Measurements from ENCODE around the gene AAGAB. TPM values are rescaled to one million over a fixed set of nuclear protein-coding genes. Genes with fewer than 3 reads are reported as not detected.
A peak's percentile ranks its signal among the peaks of the same experiment; 100 is the strongest.

Gene AAGAB
- total RNA-seq, 2 donors from 2014 or later: 32.8 to 52.0 TPM

GRCh38 chr15:67193223-67193990 is 61.1 kb downstream of the AAGAB start:
- Mint-ChIP-seq H3K4me3 (no peak overlapping the region), H3K36me3 (ENCODE audit: low read depth) (peaks cover 93% of the 10 kb centered on the region), H3K27me3 (no peaks in the 10 kb centered on the region), H3K27ac (peak overlapping the region; percentile 63), H3K9me3 (no peaks in the 10 kb centered on the region), H3K4me1 (peaks cover 27% of the 10 kb centered on the region)
- ATAC-seq (replicated peaks): no peak

GRCh38 chr15:67192185-67192820 is 62.2 kb downstream of the AAGAB start:
- ATAC-seq (replicated peaks): no peak
- Mint-ChIP-seq H3K4me1 (peaks cover 19% of the 10 kb centered on the region), H3K36me3 (ENCODE audit: low read depth) (peaks cover 95% of the 10 kb centered on the region), H3K27ac (peak overlapping the region; percentile 72), H3K4me3 (no peak overlapping the region), H3K9me3 (no peaks in the 10 kb centered on the region), H3K27me3 (no peaks in the 10 kb centered on the region)

- no peaks in the 10 kb centered on the region for H3K27me3 Mint-ChIP-seq
- no peak overlapping the region for H3K4me3 Mint-ChIP-seq
- H3K27ac Mint-ChIP-seq: no peak overlapping the region
- peaks cover 17% of the 10 kb centered on the region for H3K4me1 Mint-ChIP-seq
- no peaks in the 10 kb centered on the region for H3K9me3 Mint-ChIP-seq
- no peak for ATAC-seq (replicated peaks)
- H3K36me3 Mint-ChIP-seq (ENCODE audit: low read depth): peaks cover 98% of the 10 kb centered on the region
Measured at GRCh38 chr15:67190813-67191212, 63.6 kb downstream of the AAGAB start.

DNA sequence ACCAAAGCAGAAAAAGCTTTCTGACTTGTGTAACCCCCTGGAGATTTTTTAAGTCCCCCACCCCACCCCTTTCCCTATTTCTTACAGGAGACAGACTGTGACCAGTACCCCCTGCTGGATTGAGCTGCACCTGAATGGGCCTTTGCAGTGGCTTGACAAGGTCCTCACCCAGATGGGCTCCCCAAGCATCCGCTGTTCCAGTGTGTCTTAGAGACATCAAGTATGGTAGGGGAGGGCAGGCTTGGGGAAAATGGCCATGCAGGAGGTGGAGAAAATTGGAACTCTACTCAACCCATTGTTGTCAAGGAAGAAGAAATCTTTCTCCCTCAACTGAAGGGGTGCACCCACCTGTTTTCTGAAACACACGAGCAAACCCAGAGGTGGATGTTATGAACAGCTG is 64.1 kb downstream of the AAGAB start:
- Mint-ChIP-seq H3K4me3 (no peak overlapping the region), H3K27ac (no peak overlapping the region), H3K27me3 (no peaks in the 10 kb centered on the region), H3K4me1 (peaks cover 22% of the 10 kb centered on the region), H3K9me3 (no peaks in the 10 kb centered on the region), H3K36me3 (ENCODE audit: low read depth) (peaks cover 98% of the 10 kb centered on the region)
- no peak for ATAC-seq (replicated peaks)

DNA sequence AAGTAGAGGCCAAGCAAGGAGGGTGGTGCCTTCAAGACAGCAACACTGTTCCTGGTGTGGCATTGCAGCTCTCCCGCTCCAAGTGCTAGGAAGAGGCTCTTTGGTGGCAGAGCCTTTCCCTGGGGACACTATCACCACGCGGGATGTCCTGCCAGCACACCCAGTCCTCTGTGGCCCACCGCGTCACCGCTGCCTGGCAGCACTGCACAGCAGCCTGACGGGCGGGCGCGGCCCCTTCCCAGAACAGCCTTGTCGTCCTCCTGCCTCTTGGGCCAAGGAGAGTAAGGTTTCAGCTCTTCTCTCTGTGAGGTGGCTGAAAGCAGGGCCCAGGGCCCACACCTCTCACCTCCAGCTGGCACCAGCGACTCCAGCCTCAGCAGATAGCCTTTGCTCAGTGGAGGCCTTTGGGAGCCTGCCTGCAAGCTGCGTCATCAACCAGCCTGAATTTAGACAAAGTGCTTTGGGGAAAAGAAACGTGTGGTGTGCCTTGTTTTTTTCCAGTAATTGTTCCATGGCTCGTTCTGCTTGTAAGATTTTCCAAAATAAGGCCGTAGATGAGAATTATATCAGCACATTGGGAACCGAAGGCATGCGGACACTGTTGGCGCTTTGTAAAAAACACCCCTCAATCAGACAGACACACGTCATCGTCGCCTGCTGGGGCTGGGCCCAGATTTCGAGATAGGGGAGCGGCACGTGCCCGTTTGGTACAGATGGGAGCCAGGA is 65.0 kb downstream of the AAGAB start:
- H3K4me1 Mint-ChIP-seq: peaks cover 28% of the 10 kb centered on the region
- H3K4me3 Mint-ChIP-seq: no peak overlapping the region
- H3K36me3 Mint-ChIP-seq (ENCODE audit: low read depth): peaks cover 99% of the 10 kb centered on the region
- H3K27me3 Mint-ChIP-seq: no peaks in the 10 kb centered on the region
- no peak overlapping the region for H3K27ac Mint-ChIP-seq
- no peaks in the 10 kb centered on the region for H3K9me3 Mint-ChIP-seq
- ATAC-seq (replicated peaks): no peak

DNA sequence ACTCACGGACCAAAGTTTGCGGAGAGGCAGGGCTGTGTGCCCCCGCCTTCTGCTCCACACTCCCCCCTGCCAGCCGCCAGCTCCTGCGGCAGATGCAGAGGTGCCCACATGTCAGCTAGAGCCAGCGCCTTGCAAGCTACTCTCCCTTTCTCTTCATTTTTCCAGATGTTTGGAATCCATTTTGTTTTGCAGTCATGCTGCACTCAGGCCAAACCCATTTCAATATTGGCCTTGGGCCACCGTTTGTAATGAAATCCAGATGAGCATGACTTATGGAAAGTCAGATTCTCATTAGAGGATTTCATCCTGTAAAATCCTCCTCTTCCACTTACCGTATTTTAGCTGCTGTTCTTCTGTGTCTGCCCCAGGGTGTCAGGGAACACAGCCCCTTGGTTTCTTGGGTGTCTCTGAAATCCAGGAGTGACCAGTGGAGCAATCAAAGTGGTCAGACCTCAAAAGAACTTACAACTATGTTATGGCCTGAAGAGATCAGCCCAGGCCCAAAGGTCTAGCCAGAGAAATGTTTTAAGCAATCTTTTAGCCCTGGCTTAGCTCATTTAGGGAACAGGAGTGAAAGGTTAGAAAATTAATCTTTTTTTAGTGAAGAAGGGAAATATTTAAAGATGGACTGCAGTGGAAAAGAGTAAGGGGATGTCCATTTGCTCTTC is 65.8 kb downstream of the AAGAB start:
- peak overlapping the region; percentile 75 for H3K27ac Mint-ChIP-seq
- H3K36me3 Mint-ChIP-seq (ENCODE audit: low read depth): peaks cover 98% of the 10 kb centered on the region
- no peak for ATAC-seq (replicated peaks)
- no peak overlapping the region for H3K4me3 Mint-ChIP-seq
- H3K27me3 Mint-ChIP-seq: no peaks in the 10 kb centered on the region
- H3K9me3 Mint-ChIP-seq: no peaks in the 10 kb centered on the region
- H3K4me1 Mint-ChIP-seq: peaks cover 23% of the 10 kb centered on the region

- Mint-ChIP-seq H3K27ac (peak overlapping the region; percentile 92), H3K9me3 (no peaks in the 10 kb centered on the region), H3K36me3 (ENCODE audit: low read depth) (peaks cover 95% of the 10 kb centered on the region), H3K4me1 (peaks cover 23% of the 10 kb centered on the region), H3K27me3 (no peaks in the 10 kb centered on the region), H3K4me3 (no peak overlapping the region)
- ATAC-seq (replicated peaks): no peak
Measured at GRCh38 chr15:67187351-67187854, 67.1 kb downstream of the AAGAB start.

DNA sequence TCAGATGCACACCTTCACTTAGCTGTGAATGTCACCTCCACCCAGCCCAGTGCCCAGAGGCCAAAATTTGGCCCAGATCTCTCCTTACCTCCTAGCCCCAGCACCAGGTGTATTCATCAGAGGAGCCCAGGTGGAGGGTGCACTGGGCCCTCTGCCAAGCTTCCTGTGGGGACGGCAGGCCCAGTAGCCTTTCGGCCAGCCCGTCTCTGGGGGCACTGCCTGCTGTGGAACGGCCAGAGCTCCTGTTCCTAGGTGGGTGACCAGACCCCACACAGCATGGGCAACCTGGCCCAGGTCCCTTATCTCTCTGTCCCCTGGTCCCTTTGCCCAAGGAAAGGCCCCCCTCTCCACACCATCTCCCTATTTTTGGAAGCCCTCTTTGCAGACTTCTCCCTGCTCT is 67.8 kb downstream of the AAGAB start:
- Mint-ChIP-seq H3K36me3 (ENCODE audit: low read depth) (peaks cover 95% of the 10 kb centered on the region), H3K4me3 (peak overlapping the region; percentile 47), H3K27ac (peak overlapping the region; percentile 92), H3K9me3 (no peaks in the 10 kb centered on the region), H3K27me3 (no peaks in the 10 kb centered on the region), H3K4me1 (peaks cover 23% of the 10 kb centered on the region)
- ATAC-seq (replicated peaks): no peak

GRCh38 chr15:67186226-67186649 is 68.2 kb downstream of the AAGAB start:
- peaks cover 95% of the 10 kb centered on the region for H3K36me3 Mint-ChIP-seq (ENCODE audit: low read depth)

GRCh38 chr15:67185621-67186225 is 68.7 kb downstream of the AAGAB start:
- H3K36me3 Mint-ChIP-seq (ENCODE audit: low read depth): peaks cover 89% of the 10 kb centered on the region
- H3K27me3 Mint-ChIP-seq: no peaks in the 10 kb centered on the region
- H3K27ac Mint-ChIP-seq: peak overlapping the region; percentile 92
- H3K4me1 Mint-ChIP-seq: peaks cover 23% of the 10 kb centered on the region
- peak; percentile 92 for ATAC-seq (replicated peaks)
- H3K4me3 Mint-ChIP-seq: peak overlapping the region; percentile 47
- H3K9me3 Mint-ChIP-seq: no peaks in the 10 kb centered on the region

More at GRCh38 chr15:67186226-67186649, 68.2 kb downstream of the AAGAB start:
- Mint-ChIP-seq H3K27me3 (no peaks in the 10 kb centered on the region), H3K4me3 (peak overlapping the region; percentile 47), H3K9me3 (no peaks in the 10 kb centered on the region), H3K27ac (peak overlapping the region; percentile 92), H3K4me1 (peaks cover 23% of the 10 kb centered on the region)
- ATAC-seq (replicated peaks): peak; percentile 14

DNA sequence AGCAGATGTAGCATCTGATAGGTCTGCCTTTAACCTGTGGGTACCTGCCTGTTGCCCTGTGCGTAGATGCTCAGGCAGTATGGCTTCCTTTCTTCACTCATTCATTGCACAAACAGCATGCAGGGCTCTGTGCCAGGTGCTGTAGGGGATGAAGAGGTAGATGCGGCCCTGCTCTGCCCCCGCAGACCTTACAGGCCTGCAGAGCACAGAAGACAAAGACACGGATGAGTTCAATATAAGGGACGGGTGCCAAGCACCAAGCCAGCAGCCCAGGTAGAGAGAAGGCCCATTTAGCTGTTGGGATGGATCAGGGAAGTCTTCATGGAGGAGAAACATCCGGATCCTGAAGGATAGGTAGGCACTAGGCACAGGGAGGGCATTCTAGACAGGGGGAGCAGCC is 69.4 kb downstream of the AAGAB start:
- Mint-ChIP-seq H3K27me3 (no peaks in the 10 kb centered on the region), H3K9me3 (no peaks in the 10 kb centered on the region), H3K4me3 (peak overlapping the region; percentile 47), H3K36me3 (ENCODE audit: low read depth) (peaks cover 86% of the 10 kb centered on the region), H3K4me1 (peaks cover 23% of the 10 kb centered on the region), H3K27ac (peak overlapping the region; percentile 92)
- no peak for ATAC-seq (replicated peaks)

DNA sequence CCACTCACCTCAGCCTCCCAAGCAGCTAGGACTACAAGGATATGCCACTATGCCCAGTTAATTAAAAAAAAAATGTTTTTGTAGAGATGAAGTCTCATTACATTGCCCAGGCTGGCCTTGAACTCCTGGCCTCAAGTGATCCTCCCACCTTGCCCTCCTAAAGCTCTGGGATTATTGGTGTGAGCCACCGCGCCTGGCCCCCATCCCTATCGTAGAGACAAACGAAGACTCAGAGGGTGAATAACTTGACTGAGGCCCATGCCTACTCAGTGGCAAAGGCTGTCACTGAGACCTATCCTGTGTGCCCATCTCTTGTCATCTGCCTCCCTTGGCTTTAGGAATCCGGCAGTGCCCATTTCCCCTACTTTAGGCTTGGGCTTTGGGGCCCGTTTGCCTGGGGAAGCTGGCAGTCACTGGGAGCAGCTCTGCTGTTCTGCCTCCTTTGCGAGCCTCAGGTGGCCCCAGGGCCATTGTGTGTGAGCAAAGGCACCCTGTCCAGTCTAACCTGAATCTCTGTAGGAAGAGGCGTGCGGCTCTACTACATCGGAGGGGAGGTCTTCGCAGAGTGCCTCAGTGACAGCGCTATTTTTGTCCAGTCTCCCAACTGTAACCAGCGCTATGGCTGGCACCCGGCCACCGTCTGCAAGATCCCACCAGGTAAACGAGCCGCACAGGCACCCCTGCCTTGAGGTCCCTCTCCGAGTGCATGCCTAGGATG is 70.1 kb downstream of the AAGAB start:
- Mint-ChIP-seq H3K27ac (peak overlapping the region; percentile 92), H3K4me1 (peaks cover 30% of the 10 kb centered on the region), H3K36me3 (ENCODE audit: low read depth) (peaks cover 86% of the 10 kb centered on the region), H3K4me3 (no peak overlapping the region), H3K9me3 (no peaks in the 10 kb centered on the region), H3K27me3 (no peaks in the 10 kb centered on the region)
- ATAC-seq (replicated peaks): no peak

- Mint-ChIP-seq H3K27ac (peak overlapping the region; percentile 25), H3K4me1 (peaks cover 28% of the 10 kb centered on the region), H3K36me3 (ENCODE audit: low read depth) (peaks cover 84% of the 10 kb centered on the region), H3K27me3 (no peaks in the 10 kb centered on the region), H3K9me3 (no peaks in the 10 kb centered on the region), H3K4me3 (no peak overlapping the region)
- no peak for ATAC-seq (replicated peaks)
Measured at GRCh38 chr15:67183443-67184169, 70.9 kb downstream of the AAGAB start.

Measured in activated T-helper 17 cell treated with anti-CD3 and anti-CD28 coated beads, Interleukin-2, amount 50 U/mL, for 72 hours (primary cell).